K562 (cell line): ENCODE data around the gene GIMAP8. TPM values are rescaled to one million over a fixed set of nuclear protein-coding genes. Genes with fewer than 3 reads are reported as not detected.

Experiments used
- CAMTA2 ChIP-seq: fragments of 250-450 bp; sonication (Bioruptor Pico); conservative IDR thresholded peaks from 2 replicates; pipeline ENCODE4 v1.5.1; 2022
- TEAD1 ChIP-seq, 2 experiments: fragments of 450-650 bp in 1 of 2; sonication (generic) in 1 of 2; formaldehyde crosslinking; IDR thresholded peaks; 2 replicates each; pipeline versions ENCODE4 v1.4.0 to v1.8.0; 2020 to 2022; ENCODE audit warnings: mild to moderate bottlenecking in 2 of 2, missing genetic modification reagents in 1 of 2
- polyA plus RNA-seq, 8 experiments: library from polyadenylated mRNA; depleted of rRNA in 4 of 8; stranded (reverse) in 5 of 8; unstranded in 3 of 8; fragments of >200 nt; fragmentation: Nextera tagmentation in 2 of 8; fragmentation: Illumina TruSeq in 1 of 8; extraction: Ambion mirVana in 2 of 8; extraction: Trizol in 1 of 8; gene quantifications; 2 replicates each; pipeline versions ENCODE4 v1.2.1 to v1.2.3, GENCODE V29; 2011 to 2014; ENCODE audit warnings: inconsistent platforms in 1 of 8, missing spikeins in 1 of 8
- total RNA-seq, 7 experiments: library from RNA; depleted of rRNA in 6 of 7; stranded (reverse); fragments of >200 nt in 6 of 7; fragmentation: Illumina TruSeq in 2 of 7; extraction: Trizol in 2 of 7; gene quantifications; 2 replicates each; pipeline versions ENCODE4 v1.2.1 to v1.2.3, GENCODE V29; 2011 to 2021; ENCODE audit warnings: low replicate concordance in 1 of 7
- TF ChIP-seq, protein P1 (sequence below), 2 experiments: fragments of 450-650 bp; formaldehyde crosslinking in 1 of 2; IDR thresholded peaks; 2 replicates each; pipeline versions ENCODE4 v1.4.0 to v1.6.1; 2014 to 2020; ENCODE audit warnings: mild to moderate bottlenecking in 2 of 2, borderline replicate concordance in 1 of 2, low read depth in 1 of 2
- TF ChIP-seq, protein P2 (sequence below): fragments of 200-800 bp; sonication (Bioruptor generic); IDR thresholded peaks from 2 replicates; pipeline ENCODE4 v1.6.1; 2017; ENCODE audit warnings: missing genetic modification characterization, missing compliant biosample characterization
- TF ChIP-seq, protein P3 (sequence below): fragments of 450-650 bp; conservative IDR thresholded peaks from 2 replicates; pipeline ENCODE4 v1.6.1; 2016; ENCODE audit warnings: missing genetic modification characterization, low read depth, mild to moderate bottlenecking, control low read depth, missing compliant biosample characterization

The GIMAP8 gene
- total and polyA plus RNA-seq, 9 of the 15 experiments (the other 6 are each of a cell fraction or from before 2014, with no cell fraction given), result not detected

DNA sequence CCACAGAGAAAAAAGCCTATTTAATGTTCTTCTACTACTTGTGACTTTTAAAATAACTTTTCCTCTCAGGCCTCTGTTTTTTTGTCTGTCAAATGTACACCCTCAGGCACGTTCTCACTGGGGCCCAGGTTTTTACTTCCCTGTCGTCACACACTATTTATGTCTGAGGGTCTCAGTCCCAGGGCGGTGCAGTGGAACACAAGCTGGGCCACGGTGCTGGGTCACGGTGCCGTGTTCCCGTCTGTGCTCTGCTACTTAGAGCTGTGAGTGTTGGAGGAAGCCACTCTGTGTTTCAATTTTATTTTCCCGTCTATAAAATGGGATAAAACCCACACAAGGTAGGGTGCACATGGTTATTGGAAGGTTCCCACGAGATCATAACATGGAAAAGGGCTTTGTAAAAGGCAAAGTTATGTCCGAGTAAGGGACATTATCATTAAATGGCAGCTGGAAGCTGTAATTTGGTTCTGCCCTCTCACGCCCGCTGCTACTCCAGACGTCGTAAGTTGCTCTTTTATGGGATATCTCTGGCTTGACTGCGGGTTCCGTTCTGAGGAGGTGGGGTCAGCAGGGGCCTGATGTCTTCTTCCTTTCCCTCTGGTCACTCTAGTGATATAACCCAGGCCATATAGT, 46.1 kb upstream of the GIMAP8 start (continued):
- TF ChIP-seq, protein P1, sequence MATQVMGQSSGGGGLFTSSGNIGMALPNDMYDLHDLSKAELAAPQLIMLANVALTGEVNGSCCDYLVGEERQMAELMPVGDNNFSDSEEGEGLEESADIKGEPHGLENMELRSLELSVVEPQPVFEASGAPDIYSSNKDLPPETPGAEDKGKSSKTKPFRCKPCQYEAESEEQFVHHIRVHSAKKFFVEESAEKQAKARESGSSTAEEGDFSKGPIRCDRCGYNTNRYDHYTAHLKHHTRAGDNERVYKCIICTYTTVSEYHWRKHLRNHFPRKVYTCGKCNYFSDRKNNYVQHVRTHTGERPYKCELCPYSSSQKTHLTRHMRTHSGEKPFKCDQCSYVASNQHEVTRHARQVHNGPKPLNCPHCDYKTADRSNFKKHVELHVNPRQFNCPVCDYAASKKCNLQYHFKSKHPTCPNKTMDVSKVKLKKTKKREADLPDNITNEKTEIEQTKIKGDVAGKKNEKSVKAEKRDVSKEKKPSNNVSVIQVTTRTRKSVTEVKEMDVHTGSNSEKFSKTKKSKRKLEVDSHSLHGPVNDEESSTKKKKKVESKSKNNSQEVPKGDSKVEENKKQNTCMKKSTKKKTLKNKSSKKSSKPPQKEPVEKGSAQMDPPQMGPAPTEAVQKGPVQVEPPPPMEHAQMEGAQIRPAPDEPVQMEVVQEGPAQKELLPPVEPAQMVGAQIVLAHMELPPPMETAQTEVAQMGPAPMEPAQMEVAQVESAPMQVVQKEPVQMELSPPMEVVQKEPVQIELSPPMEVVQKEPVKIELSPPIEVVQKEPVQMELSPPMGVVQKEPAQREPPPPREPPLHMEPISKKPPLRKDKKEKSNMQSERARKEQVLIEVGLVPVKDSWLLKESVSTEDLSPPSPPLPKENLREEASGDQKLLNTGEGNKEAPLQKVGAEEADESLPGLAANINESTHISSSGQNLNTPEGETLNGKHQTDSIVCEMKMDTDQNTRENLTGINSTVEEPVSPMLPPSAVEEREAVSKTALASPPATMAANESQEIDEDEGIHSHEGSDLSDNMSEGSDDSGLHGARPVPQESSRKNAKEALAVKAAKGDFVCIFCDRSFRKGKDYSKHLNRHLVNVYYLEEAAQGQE (IDR thresholded peaks at IDR 0.05; ENCODE audit: borderline replicate concordance), result no peak
- TF ChIP-seq, protein P1 (CRISPR knock-in tag; IDR thresholded peaks at IDR 0.05; ENCODE audit: low read depth), result no peak
- TF ChIP-seq TEAD1 (CRISPR knock-in tag; IDR thresholded peaks at IDR 0.05) (peak in 1 of 2 experiments; percentile 58; a peak in 2 of 4 replicates), CAMTA2 (CRISPR knock-in tag) (no peak)
- TF ChIP-seq, protein P2, sequence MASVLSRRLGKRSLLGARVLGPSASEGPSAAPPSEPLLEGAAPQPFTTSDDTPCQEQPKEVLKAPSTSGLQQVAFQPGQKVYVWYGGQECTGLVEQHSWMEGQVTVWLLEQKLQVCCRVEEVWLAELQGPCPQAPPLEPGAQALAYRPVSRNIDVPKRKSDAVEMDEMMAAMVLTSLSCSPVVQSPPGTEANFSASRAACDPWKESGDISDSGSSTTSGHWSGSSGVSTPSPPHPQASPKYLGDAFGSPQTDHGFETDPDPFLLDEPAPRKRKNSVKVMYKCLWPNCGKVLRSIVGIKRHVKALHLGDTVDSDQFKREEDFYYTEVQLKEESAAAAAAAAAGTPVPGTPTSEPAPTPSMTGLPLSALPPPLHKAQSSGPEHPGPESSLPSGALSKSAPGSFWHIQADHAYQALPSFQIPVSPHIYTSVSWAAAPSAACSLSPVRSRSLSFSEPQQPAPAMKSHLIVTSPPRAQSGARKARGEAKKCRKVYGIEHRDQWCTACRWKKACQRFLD, result peak; percentile 74
- TF ChIP-seq, protein P3, sequence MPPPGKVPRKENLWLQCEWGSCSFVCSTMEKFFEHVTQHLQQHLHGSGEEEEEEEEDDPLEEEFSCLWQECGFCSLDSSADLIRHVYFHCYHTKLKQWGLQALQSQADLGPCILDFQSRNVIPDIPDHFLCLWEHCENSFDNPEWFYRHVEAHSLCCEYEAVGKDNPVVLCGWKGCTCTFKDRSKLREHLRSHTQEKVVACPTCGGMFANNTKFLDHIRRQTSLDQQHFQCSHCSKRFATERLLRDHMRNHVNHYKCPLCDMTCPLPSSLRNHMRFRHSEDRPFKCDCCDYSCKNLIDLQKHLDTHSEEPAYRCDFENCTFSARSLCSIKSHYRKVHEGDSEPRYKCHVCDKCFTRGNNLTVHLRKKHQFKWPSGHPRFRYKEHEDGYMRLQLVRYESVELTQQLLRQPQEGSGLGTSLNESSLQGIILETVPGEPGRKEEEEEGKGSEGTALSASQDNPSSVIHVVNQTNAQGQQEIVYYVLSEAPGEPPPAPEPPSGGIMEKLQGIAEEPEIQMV (tag), result no peak
